LNCAP (cell line): ENCODE measurements around the gene HS6ST2.

ENCODE experiments used
- CTCF ChIP-seq: fragments of 450-650 bp; IDR thresholded peaks from 2 replicates; pipeline ENCODE4 v1.5.1; 2017; ENCODE audit warnings: mild to moderate bottlenecking

Gene HS6ST2

GRCh38 chrX:132876523-132877338 is 81.7 kb downstream of the HS6ST2 start:
- no peak for TF ChIP-seq CTCF

GRCh38 chrX:132875650-132876522 is 82.5 kb downstream of the HS6ST2 start:
- TF ChIP-seq CTCF: no peak

- TF ChIP-seq CTCF: no peak
Observed at GRCh38 chrX:132862562-132862961, 95.9 kb downstream of the HS6ST2 start.

GRCh38 chrX:132861076-132861475 is 97.4 kb downstream of the HS6ST2 start:
- TF ChIP-seq CTCF: no peak

GRCh38 chrX:132860200-132860599 is 98.2 kb downstream of the HS6ST2 start:
- no peak for TF ChIP-seq CTCF

- no peak for TF ChIP-seq CTCF
Observed at GRCh38 chrX:132858018-132858417, 100.4 kb downstream of the HS6ST2 start.

- TF ChIP-seq CTCF: no peak
Observed at GRCh38 chrX:132855780-132856341, 102.6 kb downstream of the HS6ST2 start.
